Esophagus squamous epithelium (tissue), 4 donors: ENCODE measurements around the gene UNKL.

ENCODE experiments used
- CTCF ChIP-seq, 6 experiments: fragments of 450-650 bp in 4 of 6; fragments of 200-600 bp in 2 of 6; sonication (generic) in 2 of 6; IDR thresholded peaks; one replicate each; pipeline ENCODE4 v1.5.1; 2016 to 2019; ENCODE audit warnings: antibody characterized with exemption in 6 of 6, mild to moderate bottlenecking in 4 of 6, moderate library complexity in 4 of 6
- POLR2A ChIP-seq, 4 donors: fragments of 450-650 bp; IDR thresholded peaks; one replicate each; pipeline ENCODE4 v1.6.1; 2017; ENCODE audit warnings: antibody characterized with exemption in 4 of 4, mild to moderate bottlenecking in 4 of 4, moderate library complexity in 3 of 4

GRCh38 chr16:1348441-1348840 lies 66.1 kb downstream of the UNKL start:
- no peak for TF ChIP-seq CTCF (IDR thresholded peaks at IDR 0.05)
- no peak for TF ChIP-seq POLR2A (IDR thresholded peaks at IDR 0.05)
